LNCaP clone FGC (cell line): ENCODE measurements around the gene ZNF816.
A peak's percentile ranks its signal among the peaks of the same experiment; 100 is the strongest.

Experiments
- DNase-seq: peaks from one replicate; pipeline ENCODE4 v3.0.0-alpha.2; 2011; ENCODE audit warnings: low read depth
- H3K4me3 ChIP-seq: 2 replicates; pipeline ENCODE4 v1.5.1; 2011; ENCODE audit warnings: mild to moderate bottlenecking, low read depth, low read length, control low read depth
- CTCF ChIP-seq: IDR thresholded peaks from 2 replicates; pipeline ENCODE4 v1.5.1; 2012; ENCODE audit warnings: mild to moderate bottlenecking; ENCODE audit not compliant: control insufficient read depth, insufficient read depth; ENCODE audit errors: extremely low read depth

ZNF816 gene

GRCh38 chr19:52961981-52962380 is 700 bp downstream of the ZNF816 start:
- DNase-seq, result no peak
- no peak for TF ChIP-seq CTCF
- H3K4me3 ChIP-seq, result peak overlapping the region; percentile 73

GRCh38 chr19:52959613-52960295 is 2.9 kb downstream of the ZNF816 start:
- no peak for TF ChIP-seq CTCF
- DNase-seq, result no peak
- H3K4me3 ChIP-seq, result no peak overlapping the region

- no peak for DNase-seq
- TF ChIP-seq CTCF, result no peak
- no peak overlapping the region for H3K4me3 ChIP-seq
These were observed 5.1 kb downstream of the ZNF816 start for GRCh38 chr19:52957591-52957990.

- no peak for TF ChIP-seq CTCF
- no peak overlapping the region for H3K4me3 ChIP-seq
- no peak for DNase-seq
These were observed 5.8 kb downstream of the ZNF816 start for GRCh38 chr19:52956917-52957316.

- no peak for DNase-seq
- no peak for TF ChIP-seq CTCF
- H3K4me3 ChIP-seq, result no peak overlapping the region
These were observed 13.3 kb downstream of the ZNF816 start for GRCh38 chr19:52949422-52949821.

- H3K4me3 ChIP-seq, result no peak overlapping the region
- DNase-seq, result no peak
- no peak for TF ChIP-seq CTCF
These were observed 14.5 kb downstream of the ZNF816 start for GRCh38 chr19:52948025-52948770.
